H1 (cell line): ENCODE measurements around the gene PAK5. TPM values are rescaled to one million over a fixed set of nuclear protein-coding genes. Genes with fewer than 3 reads are reported as not detected.

Experiments
- CTCF ChIA-PET: fragments of 300-600 bp; sonication (Branson Sonifier 250); formaldehyde crosslinking; loops from one replicate; lab custom pipeline; 2021; ENCODE audit not compliant: partially characterized antibody; lab: Charles Lee
- POLR2A ChIA-PET: fragments of 300-600 bp; sonication (Branson Sonifier 250); formaldehyde crosslinking; loops from one replicate; lab custom pipeline; 2021; ENCODE audit warnings: inconsistent platforms; ENCODE audit not compliant: partially characterized antibody; lab: Charles Lee
- DNase-seq, 2 experiments: peaks; one replicate each; pipeline versions ENCODE4 v3.0.0 to v3.0.0-alpha.2; 2010 to 2022; ENCODE audit warnings: low spot score in 2 of 2, low read depth in 1 of 2, mixed read lengths in 1 of 2
- FAIRE-seq: peaks from 2 replicates; lab custom pipeline; 2011; peaks lifted over from hg19 to GRCh38; lab: Jason Lieb, UNC
- H2AFZ ChIP-seq: 2 replicates; pipeline ENCODE4 v1.8.1; 2012; ENCODE audit warnings: low read length, inconsistent platforms
- H2AK5ac ChIP-seq: 2 replicates; pipeline ENCODE4 v1.6.1; 2013; ENCODE audit warnings: low read depth, low read length
- H2BK120ac ChIP-seq: replicated peaks from 2 replicates; pipeline ENCODE3; 2013; ENCODE audit warnings: low read depth, low read length, inconsistent platforms
- H2BK12ac ChIP-seq: 2 replicates; pipeline ENCODE4 v1.6.1; 2013; ENCODE audit warnings: low read depth, low read length
- H2BK15ac ChIP-seq: 2 replicates; pipeline ENCODE4 v1.6.1; 2013; ENCODE audit warnings: low read length
- H2BK20ac ChIP-seq: 2 replicates; pipeline ENCODE4 v1.6.1; 2013; ENCODE audit warnings: low read length
- H2BK5ac ChIP-seq: 2 replicates; pipeline ENCODE4 v1.6.1; 2013; ENCODE audit warnings: low read depth, low read length
- H3K14ac ChIP-seq: 2 replicates; pipeline ENCODE4 v1.6.1; 2013; ENCODE audit warnings: inconsistent platforms; ENCODE audit not compliant: insufficient read length
- H3K18ac ChIP-seq: 2 replicates; pipeline ENCODE4 v1.6.1; 2013; ENCODE audit warnings: low read length; ENCODE audit errors: extremely low read depth
- H3K23ac ChIP-seq: 2 replicates; pipeline ENCODE4 v1.6.1; 2013; ENCODE audit warnings: inconsistent platforms; ENCODE audit not compliant: insufficient read length
- H3K23me2 ChIP-seq: 2 replicates; pipeline ENCODE4 v1.6.1; 2013; ENCODE audit warnings: low read depth, low read length
- H3K27ac ChIP-seq: 2 replicates; pipeline ENCODE4 v1.6.1; 2011; ENCODE audit warnings: low read depth, low read length, inconsistent platforms
- H3K27me3 ChIP-seq, 4 experiments: replicated peaks in 1 of 4; 1 replicate in 1 of 4; 2 replicates in 3 of 4; pipeline versions ENCODE4 v1.6.1 to v1.8.1; 2011 to 2013; ENCODE audit warnings: low read length in 3 of 4, mild to moderate bottlenecking in 3 of 4, inconsistent platforms in 2 of 4, mixed read lengths in 2 of 4, moderate library complexity in 1 of 4; ENCODE audit not compliant: control insufficient read depth in 3 of 4, insufficient read depth in 3 of 4; ENCODE audit errors: extremely low read depth in 1 of 4
- H3K36me3 ChIP-seq, 4 experiments: 2 replicates each; pipeline versions ENCODE4 v1.6.1 to v1.8.1; 2011 to 2013; ENCODE audit warnings: mild to moderate bottlenecking in 4 of 4, low read length in 3 of 4, moderate library complexity in 2 of 4, control low read depth in 1 of 4, inconsistent platforms in 1 of 4; ENCODE audit not compliant: insufficient read depth in 4 of 4, control insufficient read depth in 2 of 4
- H3K4ac ChIP-seq: replicated peaks from 2 replicates; pipeline ENCODE3; 2013; ENCODE audit warnings: low read length, low read depth, mixed read lengths, inconsistent platforms; ENCODE audit not compliant: insufficient read length
- H3K4me1 ChIP-seq, 4 experiments: replicated peaks in 1 of 4; 1 replicate in 1 of 4; 2 replicates in 3 of 4; pipeline versions ENCODE4 v1.6.1 to v1.8.1; 2011 to 2013; ENCODE audit warnings: low read length in 3 of 4, inconsistent platforms in 2 of 4, mixed read lengths in 1 of 4; ENCODE audit not compliant: insufficient read depth in 4 of 4, control insufficient read depth in 3 of 4
- H3K4me2 ChIP-seq, 2 experiments: 2 replicates each; pipeline versions ENCODE4 v1.6.1 to v1.8.1; 2011 to 2013; ENCODE audit warnings: low read depth in 2 of 2, low read length in 2 of 2, control low read depth in 1 of 2, inconsistent platforms in 1 of 2, mild to moderate bottlenecking in 1 of 2; ENCODE audit not compliant: insufficient read depth in 1 of 2
- H3K4me3 ChIP-seq, 4 experiments: fragments of 200-600, 300-600 bp in 1 of 4; sonication (generic), shearing (Covaris generic), sonication (Bioruptor Twin) in 1 of 4; 2 replicates each; pipeline versions ENCODE4 v1.5.1 to v1.8.1; 2011 to 2016; ENCODE audit warnings: low read length in 4 of 4, low read depth in 3 of 4, control low read depth in 2 of 4, inconsistent platforms in 2 of 4, mild to moderate bottlenecking in 2 of 4, mixed read lengths in 1 of 4, moderate library complexity in 1 of 4; ENCODE audit not compliant: insufficient read depth in 2 of 4; ENCODE audit errors: extremely low read depth in 1 of 4
- H3K56ac ChIP-seq: replicated peaks from 2 replicates; pipeline ENCODE3; 2013; ENCODE audit warnings: low read depth, mild to moderate bottlenecking, mixed read lengths, low read length, inconsistent platforms; ENCODE audit not compliant: insufficient read length
- H3K79me1 ChIP-seq: 2 replicates; pipeline ENCODE4 v1.6.1; 2013; ENCODE audit warnings: low read depth, low read length, control low read depth
- H3K79me2 ChIP-seq, 2 experiments: 2 replicates each; pipeline versions ENCODE4 v1.6.1 to v1.8.1; 2012 to 2013; ENCODE audit warnings: low read length in 2 of 2, mild to moderate bottlenecking in 2 of 2, inconsistent platforms in 1 of 2; ENCODE audit not compliant: insufficient read depth in 2 of 2, control insufficient read depth in 1 of 2
- H3K9ac ChIP-seq, 4 experiments: replicated peaks in 1 of 4; 1 replicate in 1 of 4; 2 replicates in 3 of 4; pipeline versions ENCODE4 v1.6.1 to v1.8.1; 2011 to 2013; ENCODE audit warnings: low read depth in 3 of 4, low read length in 3 of 4, control low read depth in 2 of 4, mild to moderate bottlenecking in 2 of 4, moderate library complexity in 2 of 4, inconsistent platforms in 1 of 4; ENCODE audit errors: extremely low read depth in 1 of 4
- H3K9me3 ChIP-seq, 2 experiments: 2 replicates each; pipeline versions ENCODE4 v1.6.1 to v1.8.1; 2012 to 2013; ENCODE audit warnings: mild to moderate bottlenecking in 2 of 2, moderate library complexity in 2 of 2, control low read depth in 1 of 2, inconsistent platforms in 1 of 2, low read depth in 1 of 2, low read length in 1 of 2, mixed read lengths in 1 of 2; ENCODE audit not compliant: insufficient read depth in 2 of 2
- H4K20me1 ChIP-seq, 2 experiments: replicated peaks in 1 of 2; 2 replicates each; pipeline versions ENCODE3 to v1.8.1; 2011 to 2013; ENCODE audit warnings: inconsistent platforms in 2 of 2, low read length in 2 of 2, mild to moderate bottlenecking in 1 of 2; ENCODE audit not compliant: insufficient read depth in 2 of 2, control insufficient read depth in 1 of 2
- H4K5ac ChIP-seq: 2 replicates; pipeline ENCODE4 v1.6.1; 2013; ENCODE audit warnings: low read length, low read depth, mixed read lengths, inconsistent platforms; ENCODE audit not compliant: insufficient read length
- H4K8ac ChIP-seq: 2 replicates; pipeline ENCODE4 v1.8.0; 2013; ENCODE audit warnings: mild to moderate bottlenecking, moderate library complexity, low read length, inconsistent platforms; ENCODE audit not compliant: insufficient read depth; ENCODE audit errors: extremely low read depth
- H4K91ac ChIP-seq: replicated peaks from 2 replicates; pipeline ENCODE3; 2013; ENCODE audit warnings: low read length, mixed read lengths, inconsistent platforms; ENCODE audit not compliant: insufficient read length
- WGBS, 2 experiments: shearing (Covaris generic) in 1 of 2; methylation state at CpG; one replicate each; pipeline versions ENCODE4 v1.1.6 to v1.1.7; 2013 to 2015; ENCODE audit warnings: low lambda C conversion rate in 2 of 2, mixed read lengths in 2 of 2, inconsistent platforms in 1 of 2, low coverage in 1 of 2, missing lambda C conversion rate in 1 of 2; ENCODE audit not compliant: insufficient replicate concordance in 2 of 2, insufficient coverage in 1 of 2, insufficient read length in 1 of 2; ENCODE audit errors: extremely low coverage in 1 of 2, missing lambda C conversion rate in 1 of 2; 5-methylcytosine and 5-hydroxymethylcytosine counted together
- polyA plus RNA-seq, 7 experiments: library from polyadenylated mRNA; depleted of rRNA in 3 of 7; stranded (reverse) in 5 of 7; unstranded in 2 of 7; fragments of >200 nt in 5 of 7; fragments of 200-250 nt in 2 of 7; gene quantifications; 1 replicate in 5 of 7; 2 replicates in 1 of 7; 4 replicates in 1 of 7; pipeline versions ENCODE4 v1.2.1 to v1.2.3, GENCODE V29; 2011 to 2013; ENCODE audit warnings: missing spikeins in 2 of 7, mixed read lengths in 2 of 7
- total RNA-seq: library from RNA; stranded (reverse); fragmentation: NEBNext Ultra II Directional; extraction: Animal tissue kit (Norgen Biotek cat#: 25700); gene quantifications from 2 replicates; pipeline ENCODE4 v1.2.1, GENCODE V29; 2021

Gene PAK5
- total and polyA plus RNA-seq, 2 of the 8 experiments (the other 6 are each of a cell fraction or from before 2014, with no cell fraction given): 0.54 to 0.80 TPM

- no peak for DNase-seq
- no peak for FAIRE-seq
- Histone ChIP-seq H3K27me3 (no peaks in the 10 kb centered on the region), H3K79me2 (no peaks in the 10 kb centered on the region), H2AK5ac (no peak overlapping the region), H4K8ac (no peak overlapping the region), H3K4me2 (no peak overlapping the region), H3K9me3 (no peaks in the 10 kb centered on the region), H3K23me2 (no peaks in the 10 kb centered on the region), H2BK120ac (no peak overlapping the region), H2BK5ac (no peak overlapping the region), H4K20me1 (no peaks in the 10 kb centered on the region), H3K56ac (no peak overlapping the region), H4K5ac (no peak overlapping the region), H3K9ac (no peak overlapping the region), H3K18ac (no peak overlapping the region; the same call in 1 of the 2 replicates), H3K4me3 (no peak overlapping the region), H3K36me3 (no peaks in the 10 kb centered on the region), H3K14ac (no peak overlapping the region), H4K91ac (no peak overlapping the region), H2BK20ac (no peak overlapping the region), H2BK12ac (no peak overlapping the region), H2BK15ac (no peak overlapping the region), H3K79me1 (no peaks in the 10 kb centered on the region), H3K27ac (peak overlapping the region; percentile 18; the same call in 1 of the 2 replicates), H3K4ac (no peak overlapping the region), H2AFZ (no peak overlapping the region), H3K23ac (no peak overlapping the region), H3K4me1 (peaks cover 0 to 5% (median 2%) of the 10 kb centered on the region in 4 experiments; a peak in 4 of 7 replicates)
- ChIA-PET POLR2A (no interaction called here), CTCF (no interaction called here)
- 80% methylated on average over 1 of the region's 1 CpG; no CpG with 5 or more reads in 1 of the 2 experiments for whole genome bisulfite sequencing, 2 experiments
Observed at GRCh38 chr20:9755301-9755700, 83.6 kb downstream of the PAK5 start.
